Lower lobe of right lung (tissue), 2 donors: ENCODE results near the gene NOS1AP. TPM values are rescaled to one million over a fixed set of nuclear protein-coding genes. Genes with fewer than 3 reads are reported as not detected.

Source experiments
- ATAC-seq, 2 donors: fragments of 200-7000 bp; cut with Tn5 transposase; one replicate each; pipeline ENCODE4 v1.9.1; 2020 to 2022; ENCODE audit warnings: mild to moderate bottlenecking in 2 of 2, moderate library complexity in 2 of 2
- DNase-seq: peaks from one replicate; pipeline ENCODE4 v3.0.0-alpha.2; 2020
- H3K27ac ChIP-seq: fragments of 200-600 bp; one replicate; pipeline ENCODE4 v1.8.0; 2022
- H3K27me3 ChIP-seq: fragments of 200-600 bp; one replicate; pipeline ENCODE4 v1.8.0; 2022; ENCODE audit warnings: low read depth
- H3K36me3 ChIP-seq: fragments of 200-600 bp; one replicate; pipeline ENCODE4 v1.8.0; 2022; ENCODE audit warnings: mild to moderate bottlenecking
- H3K4me1 ChIP-seq: fragments of 200-600 bp; one replicate; pipeline ENCODE4 v1.8.0; 2022
- H3K4me3 ChIP-seq: fragments of 200-600 bp; one replicate; pipeline ENCODE4 v1.8.0; 2022; ENCODE audit warnings: mild to moderate bottlenecking
- H3K9me3 ChIP-seq: fragments of 200-600 bp; one replicate; pipeline ENCODE4 v1.8.0; 2022
- CTCF ChIP-seq: fragments of 200-600 bp; IDR thresholded peaks from one replicate; pipeline ENCODE4 v1.8.0; 2022; ENCODE audit warnings: antibody characterized with exemption, mild to moderate bottlenecking
- intact Hi-C: fragments of 100-400 bp; cut with DNase I; formaldehyde crosslinking; loops from one replicate; pipeline ENCODE4 v1.11.0; 2022
- total RNA-seq: library from RNA; stranded (reverse); fragmentation: NEBNext Ultra II Directional; extraction: Animal tissue kit (Norgen Biotek cat#: 25700); gene quantifications from one replicate; pipeline ENCODE4 v1.2.1, GENCODE V29; 2021
- donor health status: DM: no; HTN: yes; CAD: no; lungs with severe emphysema.

Gene NOS1AP
- total RNA-seq, 1 donor from 2014 or later = 3.6 TPM

- H3K27ac ChIP-seq = no peak overlapping the region
- DNase-seq (peak; percentile 71), ATAC-seq (peak; percentile 95 to 97)
- no peaks in the 10 kb centered on the region for H3K9me3 ChIP-seq
- H3K4me1 ChIP-seq = peaks cover 11% of the 10 kb centered on the region
- intact Hi-C loops = no loop called here
- TF ChIP-seq CTCF = no peak
- H3K4me3 ChIP-seq = no peak overlapping the region
- H3K36me3 ChIP-seq = no peaks in the 10 kb centered on the region
- H3K27me3 ChIP-seq = no peaks in the 10 kb centered on the region
Measured at GRCh38 chr1:162206749-162207635, 137.5 kb downstream of the NOS1AP start.

- TF ChIP-seq CTCF = no peak
- ATAC-seq = no peak
- intact Hi-C loops = no loop called here
- Histone ChIP-seq H3K27ac (no peak overlapping the region), H3K4me3 (no peak overlapping the region), H3K4me1 (peaks cover 14% of the 10 kb centered on the region), H3K36me3 (no peaks in the 10 kb centered on the region), H3K9me3 (no peaks in the 10 kb centered on the region), H3K27me3 (no peaks in the 10 kb centered on the region)
- no peak for DNase-seq
Measured at GRCh38 chr1:162207862-162208261, 138.4 kb downstream of the NOS1AP start.

- ATAC-seq = no peak
- TF ChIP-seq CTCF = no peak
- Histone ChIP-seq H3K27me3 (no peaks in the 10 kb centered on the region), H3K36me3 (no peaks in the 10 kb centered on the region), H3K9me3 (no peaks in the 10 kb centered on the region), H3K4me3 (no peak overlapping the region), H3K4me1 (peaks cover 21% of the 10 kb centered on the region), H3K27ac (no peak overlapping the region)
- intact Hi-C loops = no loop called here
- no peak for DNase-seq
Measured at GRCh38 chr1:162210196-162210595, 140.7 kb downstream of the NOS1AP start.

GRCh38 chr1:162212713-162213112 is 143.2 kb downstream of the NOS1AP start:
- no peak overlapping the region for H3K4me3 ChIP-seq
- H3K27me3 ChIP-seq = no peaks in the 10 kb centered on the region
- no peaks in the 10 kb centered on the region for H3K36me3 ChIP-seq
- no peak overlapping the region for H3K27ac ChIP-seq
- peak in 1 of 2 donors; percentile 5 for ATAC-seq
- peaks cover 10% of the 10 kb centered on the region for H3K4me1 ChIP-seq
- no peak for DNase-seq
- intact Hi-C loops = no loop called here
- no peak for TF ChIP-seq CTCF
- H3K9me3 ChIP-seq = no peaks in the 10 kb centered on the region

GRCh38 chr1:162213281-162213912 is 143.9 kb downstream of the NOS1AP start:
- Histone ChIP-seq H3K9me3 (no peaks in the 10 kb centered on the region), H3K27ac (peak overlapping the region; percentile 24), H3K36me3 (no peaks in the 10 kb centered on the region), H3K27me3 (no peaks in the 10 kb centered on the region), H3K4me3 (no peak overlapping the region), H3K4me1 (peaks cover 15% of the 10 kb centered on the region)
- DNase-seq (peak; percentile 67), ATAC-seq (peak; percentile 55 to 62)
- no peak for TF ChIP-seq CTCF
- intact Hi-C loops = no loop called here
